ENCODE results near the gene STAC3. TPM values are rescaled to one million over a fixed set of nuclear protein-coding genes. Genes with fewer than 3 reads are reported as not detected.

STAC3 gene
- total and polyA plus RNA-seq, 2 donors (not counting 1 experiment from before 2014, with no cell fraction given) = 0.33 TPM

DNA sequence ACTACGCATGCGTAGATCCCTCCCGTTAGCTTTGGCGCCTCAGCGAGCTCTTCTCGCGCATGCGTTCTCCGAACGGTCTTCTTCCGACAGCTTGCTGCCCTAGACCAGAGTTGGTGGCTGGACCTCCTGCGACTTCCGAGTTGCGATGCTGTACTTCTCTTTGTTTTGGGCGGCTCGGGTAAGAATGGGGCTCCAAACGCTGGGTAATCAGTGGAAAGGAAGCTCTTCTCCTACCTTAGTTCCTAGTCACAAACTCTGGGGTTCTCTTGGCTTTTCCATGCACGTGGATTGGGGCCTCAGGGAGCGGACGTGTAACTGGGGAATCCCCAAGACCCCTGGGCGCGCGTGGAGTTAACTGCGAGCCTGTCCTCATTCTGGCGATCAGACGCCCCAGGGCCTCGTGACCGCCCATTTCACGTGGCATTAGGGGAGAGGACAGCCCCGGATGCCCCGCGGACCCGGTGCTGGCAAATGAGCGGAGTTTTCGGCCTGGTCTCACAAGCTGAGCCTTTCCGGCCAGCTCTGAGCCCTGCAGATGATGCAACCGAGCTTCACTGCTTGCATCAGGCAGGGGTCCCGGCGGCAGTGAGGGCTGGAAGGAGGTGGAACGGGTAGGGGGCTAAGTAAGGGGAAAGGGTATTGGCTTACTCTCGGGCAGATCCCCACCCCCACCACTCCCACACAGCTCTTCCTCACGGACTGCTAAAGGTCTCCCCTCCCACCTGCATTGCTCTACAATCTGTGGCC, 21.2 kb downstream of the STAC3 start, which contains the start of gene SHMT2:
Gene SHMT2, plus strand, starts transcription at position 78 of the 747 bp plus-strand sequence. Its CDS starts 68 bp downstream, at position 146.
- no peak for TF ChIP-seq EZH2 (IDR thresholded peaks at IDR 0.05; ENCODE audit: low read length, missing control alignments)
- TF ChIP-seq, protein P1, sequence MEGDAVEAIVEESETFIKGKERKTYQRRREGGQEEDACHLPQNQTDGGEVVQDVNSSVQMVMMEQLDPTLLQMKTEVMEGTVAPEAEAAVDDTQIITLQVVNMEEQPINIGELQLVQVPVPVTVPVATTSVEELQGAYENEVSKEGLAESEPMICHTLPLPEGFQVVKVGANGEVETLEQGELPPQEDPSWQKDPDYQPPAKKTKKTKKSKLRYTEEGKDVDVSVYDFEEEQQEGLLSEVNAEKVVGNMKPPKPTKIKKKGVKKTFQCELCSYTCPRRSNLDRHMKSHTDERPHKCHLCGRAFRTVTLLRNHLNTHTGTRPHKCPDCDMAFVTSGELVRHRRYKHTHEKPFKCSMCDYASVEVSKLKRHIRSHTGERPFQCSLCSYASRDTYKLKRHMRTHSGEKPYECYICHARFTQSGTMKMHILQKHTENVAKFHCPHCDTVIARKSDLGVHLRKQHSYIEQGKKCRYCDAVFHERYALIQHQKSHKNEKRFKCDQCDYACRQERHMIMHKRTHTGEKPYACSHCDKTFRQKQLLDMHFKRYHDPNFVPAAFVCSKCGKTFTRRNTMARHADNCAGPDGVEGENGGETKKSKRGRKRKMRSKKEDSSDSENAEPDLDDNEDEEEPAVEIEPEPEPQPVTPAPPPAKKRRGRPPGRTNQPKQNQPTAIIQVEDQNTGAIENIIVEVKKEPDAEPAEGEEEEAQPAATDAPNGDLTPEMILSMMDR (conservative IDR thresholded peaks at IDR 0.05 in 1 of 2, IDR thresholded peaks at IDR 0.05 in 1 of 2; ENCODE audit: low read depth in 1 of 2, low read length in 2 of 2) = no peak
- peak; percentile 89 to 96 for DNase-seq (ENCODE audit: low read depth in 2 of 2)
- Histone ChIP-seq H3K36me3 (ENCODE audit: control insufficient read depth, insufficient read depth, low read length) (peaks cover 28% of the 10 kb centered on the region), H2AFZ (ENCODE audit: low read length) (peak within 1 kb of the TSS; percentile 11), H3K4me1 (ENCODE audit: control insufficient read depth, extremely low read depth, insufficient read depth, low read length) (peaks cover 34% of the 10 kb centered on the region), H3K27me3 (ENCODE audit: control insufficient read depth, insufficient read depth, low read length) (peaks cover 3% of the 10 kb centered on the region), H3K9ac (ENCODE audit: insufficient read depth, low read length) (peak within 1 kb of the TSS; percentile 88), H4K20me1 (ENCODE audit: control insufficient read depth, extremely low read depth, insufficient read depth, low read length) (peaks cover 2% of the 10 kb centered on the region), H3K79me2 (ENCODE audit: control insufficient read depth, insufficient read depth, low read length) (peaks cover 28% of the 10 kb centered on the region), H3K4me2 (ENCODE audit: extremely low read depth, insufficient read depth, low read length) (peak within 1 kb of the TSS; percentile 99), H3K27ac (ENCODE audit: insufficient read depth, low read length) (peak within 1 kb of the TSS; percentile 91), H3K9me3 (ENCODE audit: control insufficient read depth, insufficient read depth, low read depth, low read length) (no peaks in the 10 kb centered on the region), H3K4me3 (replicated peaks in 1 of 4; ENCODE audit: control extremely low read depth in 1 of 4, insufficient read depth in 1 of 4, low read depth in 3 of 4, low read length in 4 of 4) (peak within 1 kb of the TSS; percentile 58 to 97 (median 88))

DNA sequence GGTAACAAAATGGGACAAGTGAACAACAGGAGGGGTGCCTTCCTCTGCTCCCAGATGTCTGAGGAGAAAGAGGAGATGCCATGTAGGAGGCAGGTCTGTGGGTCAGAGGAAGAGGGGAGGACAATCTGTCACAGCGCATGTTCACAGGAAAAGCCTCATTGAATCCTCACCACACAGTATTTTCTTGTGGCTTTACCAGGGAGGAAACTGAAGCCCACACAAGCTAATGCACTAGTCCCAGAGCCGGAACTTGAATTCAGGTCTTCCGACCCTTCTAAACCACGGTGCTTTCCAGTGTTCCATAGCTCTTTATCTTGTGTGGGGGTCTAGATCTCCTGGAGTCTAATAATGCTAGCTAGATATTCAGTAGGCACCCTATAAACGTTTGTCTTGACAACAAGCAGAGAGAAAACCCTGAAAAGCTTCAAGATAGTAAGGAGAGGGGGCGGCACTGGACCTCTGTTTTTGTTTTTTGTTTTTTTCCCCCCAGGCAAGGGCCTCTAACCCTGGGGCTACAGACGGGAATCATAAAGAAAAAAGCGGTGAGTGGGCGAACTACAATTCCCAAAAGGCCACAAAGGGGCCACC, 21.8 kb downstream of the STAC3 start:
- peak overlapping the region; percentile 58 to 97 (median 88) for H3K4me3 ChIP-seq (replicated peaks in 1 of 4; ENCODE audit: control extremely low read depth in 1 of 4, insufficient read depth in 1 of 4, low read depth in 3 of 4, low read length in 4 of 4)
- peaks cover 2% of the 10 kb centered on the region for H4K20me1 ChIP-seq (ENCODE audit: control insufficient read depth, extremely low read depth, insufficient read depth, low read length)
- H3K9me3 ChIP-seq (ENCODE audit: control insufficient read depth, insufficient read depth, low read depth, low read length) = no peaks in the 10 kb centered on the region
- no peak for TF ChIP-seq EZH2 (IDR thresholded peaks at IDR 0.05; ENCODE audit: low read length, missing control alignments)
- TF ChIP-seq, protein P1 (conservative IDR thresholded peaks at IDR 0.05 in 1 of 2, IDR thresholded peaks at IDR 0.05 in 1 of 2; ENCODE audit: low read depth in 1 of 2, low read length in 2 of 2) = no peak
- no peak overlapping the region for H3K9ac ChIP-seq (ENCODE audit: insufficient read depth, low read length)
- peak overlapping the region; percentile 11 for H2AFZ ChIP-seq (ENCODE audit: low read length)
- H3K4me2 ChIP-seq (ENCODE audit: extremely low read depth, insufficient read depth, low read length) = peak overlapping the region; percentile 4
- peak overlapping the region; percentile 91 for H3K27ac ChIP-seq (ENCODE audit: insufficient read depth, low read length)
- peaks cover 24% of the 10 kb centered on the region for H3K36me3 ChIP-seq (ENCODE audit: control insufficient read depth, insufficient read depth, low read length)
- peaks cover 28% of the 10 kb centered on the region for H3K79me2 ChIP-seq (ENCODE audit: control insufficient read depth, insufficient read depth, low read length)
- peaks cover 29% of the 10 kb centered on the region for H3K4me1 ChIP-seq (ENCODE audit: control insufficient read depth, extremely low read depth, insufficient read depth, low read length)
- H3K27me3 ChIP-seq (ENCODE audit: control insufficient read depth, insufficient read depth, low read length) = peaks cover 3% of the 10 kb centered on the region
- DNase-seq (ENCODE audit: low read depth in 2 of 2) = no peak

DNA sequence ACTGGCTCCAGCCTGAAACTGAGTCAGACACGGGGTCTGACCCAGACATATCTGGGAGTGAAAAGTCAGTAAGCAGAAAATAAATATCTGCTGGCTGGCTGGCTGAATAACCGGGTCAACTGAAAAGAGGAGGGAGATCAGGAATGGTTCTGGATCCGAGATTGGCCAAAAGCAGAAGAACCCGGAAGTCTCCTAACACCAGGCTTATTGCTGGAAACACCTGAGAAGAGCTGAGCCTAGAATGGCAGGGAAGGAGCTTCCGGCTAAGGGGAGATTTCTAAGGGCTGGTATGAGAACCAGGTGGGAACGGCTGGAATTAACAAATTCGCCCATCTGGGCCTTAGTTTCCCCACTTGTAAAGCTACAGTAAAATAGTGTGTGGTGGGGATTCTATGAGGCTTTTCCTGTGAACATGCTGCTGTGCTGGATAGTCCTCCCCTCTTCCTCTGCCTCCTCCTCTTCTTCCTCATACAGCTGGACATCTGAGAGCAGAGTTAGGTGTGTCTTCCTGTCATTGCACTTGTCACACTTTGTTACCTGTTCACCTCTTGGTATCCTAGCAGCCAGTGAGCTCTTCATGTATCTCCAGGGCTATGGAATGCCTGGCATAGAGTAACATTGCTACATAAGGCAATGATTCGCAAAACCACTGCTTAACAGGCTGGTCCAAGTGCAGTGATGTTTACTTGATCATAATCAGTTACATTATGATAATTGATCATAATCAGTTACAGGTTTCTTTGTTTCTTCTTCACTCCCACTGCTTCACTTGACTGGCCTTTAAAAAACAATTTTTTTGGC, 23.5 kb downstream of the STAC3 start:
- H2AFZ ChIP-seq (ENCODE audit: low read length) = no peak overlapping the region
- no peak overlapping the region for H3K27ac ChIP-seq (ENCODE audit: insufficient read depth, low read length)
- no peak overlapping the region for H3K9ac ChIP-seq (ENCODE audit: insufficient read depth, low read length)
- peaks cover 23% of the 10 kb centered on the region for H3K4me1 ChIP-seq (ENCODE audit: control insufficient read depth, extremely low read depth, insufficient read depth, low read length)
- peaks cover 3% of the 10 kb centered on the region for H3K27me3 ChIP-seq (ENCODE audit: control insufficient read depth, insufficient read depth, low read length)
- H3K4me2 ChIP-seq (ENCODE audit: extremely low read depth, insufficient read depth, low read length) = no peak overlapping the region
- H4K20me1 ChIP-seq (ENCODE audit: control insufficient read depth, extremely low read depth, insufficient read depth, low read length) = peaks cover 2% of the 10 kb centered on the region
- peaks cover 28% of the 10 kb centered on the region for H3K79me2 ChIP-seq (ENCODE audit: control insufficient read depth, insufficient read depth, low read length)
- H3K9me3 ChIP-seq (ENCODE audit: control insufficient read depth, insufficient read depth, low read depth, low read length) = no peaks in the 10 kb centered on the region
- peaks cover 11% of the 10 kb centered on the region for H3K36me3 ChIP-seq (ENCODE audit: control insufficient read depth, insufficient read depth, low read length)
- H3K4me3 ChIP-seq (replicated peaks in 1 of 4; ENCODE audit: control extremely low read depth in 1 of 4, insufficient read depth in 1 of 4, low read depth in 3 of 4, low read length in 4 of 4) = no peak overlapping the region
- TF ChIP-seq EZH2 (IDR thresholded peaks at IDR 0.05; ENCODE audit: low read length, missing control alignments) = no peak
- TF ChIP-seq, protein P1 (conservative IDR thresholded peaks at IDR 0.05 in 1 of 2, IDR thresholded peaks at IDR 0.05 in 1 of 2; ENCODE audit: low read depth in 1 of 2, low read length in 2 of 2) = no peak
- no peak for DNase-seq (ENCODE audit: low read depth in 2 of 2)
